ENCODE results near the gene TJP1. TPM values are rescaled to one million over a fixed set of nuclear protein-coding genes. Genes with fewer than 3 reads are reported as not detected.
"Not testable (repeated sequence)": the region's sequence is repeated elsewhere in the genome, so short reads cannot be mapped to it uniquely, and the experiment has no call there.

TJP1 gene
- total RNA-seq, 1 donor from 2014 or later: 60.7 TPM

- DNase-seq (ENCODE audit: low read depth, low spot score): no peak
Measured at GRCh38 chr15:29838352-29839010, 16.2 kb upstream of the TJP1 start.

DNA sequence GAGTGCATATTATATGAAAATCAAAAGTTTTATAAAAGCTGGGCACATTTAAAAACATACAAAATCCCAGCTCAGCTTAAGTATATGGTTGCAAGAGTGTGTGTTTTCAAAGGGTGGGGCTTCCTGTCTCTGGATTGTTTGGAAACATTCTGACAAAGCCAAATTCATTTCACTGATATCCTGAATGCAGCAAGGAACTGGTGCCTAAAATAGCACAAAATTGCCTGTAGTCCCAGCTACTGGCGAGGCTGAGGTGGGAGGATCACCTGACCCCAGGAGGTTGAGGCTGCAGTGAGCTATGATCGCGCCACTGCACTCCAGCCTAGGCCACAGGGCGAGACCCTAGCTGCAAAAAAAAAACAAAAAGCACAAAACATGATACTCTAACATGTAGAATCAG lies 13.0 kb upstream of the TJP1 start:
- DNase-seq (ENCODE audit: low read depth, low spot score): no peak

GRCh38 chr15:29832709-29833108 lies 10.4 kb upstream of the TJP1 start:
- DNase-seq (ENCODE audit: low read depth, low spot score): no peak

- DNase-seq (ENCODE audit: low read depth, low spot score): no peak
Measured at GRCh38 chr15:29826908-29827820, 4.9 kb upstream of the TJP1 start.

DNA sequence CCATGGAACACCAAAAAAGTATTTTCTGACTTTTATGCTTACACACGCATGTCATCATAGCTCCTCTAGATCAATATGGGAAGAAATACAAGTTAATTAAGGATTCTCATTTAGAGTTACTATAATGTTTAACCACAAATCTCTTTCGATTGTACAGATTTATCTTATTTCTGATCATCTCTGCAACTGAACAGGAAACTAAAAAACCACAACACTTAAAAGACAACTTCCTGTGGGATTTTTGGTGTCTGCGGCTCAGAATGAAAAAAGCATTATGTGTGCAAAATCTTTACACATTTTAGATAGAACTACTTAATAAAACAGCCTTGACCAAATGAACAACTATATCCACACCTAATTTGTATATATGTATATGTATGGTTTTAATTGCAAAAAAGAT lies 3.0 kb upstream of the TJP1 start:
- DNase-seq (ENCODE audit: low read depth, low spot score): no peak

GRCh38 chr15:29822684-29823459 lies 604 bp upstream of the TJP1 start:
- DNase-seq (ENCODE audit: low read depth, low spot score): no peak

- peak; percentile 59 for DNase-seq (ENCODE audit: low read depth, low spot score)
Measured at GRCh38 chr15:29821416-29822099, 710 bp downstream of the TJP1 start.

DNA sequence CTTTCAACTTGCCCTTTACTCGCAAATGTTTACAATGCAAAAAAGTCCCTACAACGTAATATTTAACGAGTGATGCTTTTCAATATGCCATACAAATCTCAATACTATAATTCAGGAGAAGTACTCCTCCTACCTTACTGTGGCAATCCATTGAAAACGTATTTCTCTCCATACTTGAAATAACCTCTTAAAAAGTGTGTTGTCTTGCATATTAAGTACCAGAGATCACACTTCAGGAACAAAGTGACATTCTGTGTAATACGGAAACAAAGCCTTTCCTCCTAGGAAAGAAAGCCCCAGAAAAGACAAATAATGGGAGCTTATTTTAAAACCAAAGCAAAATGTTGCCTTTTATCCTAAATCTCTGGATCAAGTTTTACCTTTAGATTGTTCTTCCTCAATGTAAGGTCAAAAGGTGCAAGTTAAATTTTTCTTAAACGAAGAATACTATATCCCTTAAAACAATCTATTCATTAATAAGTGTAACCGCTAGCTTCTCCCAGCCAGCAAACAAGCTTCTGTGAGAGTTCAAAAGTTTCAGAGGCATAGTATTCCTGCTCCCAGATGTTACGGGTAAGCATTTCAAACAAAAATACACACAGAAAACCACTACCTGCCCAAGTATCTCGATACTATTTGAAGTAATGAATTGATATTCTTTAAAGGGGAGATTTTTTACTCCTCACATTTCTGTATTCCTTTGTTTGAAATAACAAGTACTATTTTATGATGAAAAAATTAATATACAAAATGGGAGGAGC lies 1.7 kb downstream of the TJP1 start:
- no peak for DNase-seq (ENCODE audit: low read depth, low spot score)

GRCh38 chr15:29819979-29820378 lies 2.3 kb downstream of the TJP1 start:
- DNase-seq (ENCODE audit: low read depth, low spot score): no peak

DNA sequence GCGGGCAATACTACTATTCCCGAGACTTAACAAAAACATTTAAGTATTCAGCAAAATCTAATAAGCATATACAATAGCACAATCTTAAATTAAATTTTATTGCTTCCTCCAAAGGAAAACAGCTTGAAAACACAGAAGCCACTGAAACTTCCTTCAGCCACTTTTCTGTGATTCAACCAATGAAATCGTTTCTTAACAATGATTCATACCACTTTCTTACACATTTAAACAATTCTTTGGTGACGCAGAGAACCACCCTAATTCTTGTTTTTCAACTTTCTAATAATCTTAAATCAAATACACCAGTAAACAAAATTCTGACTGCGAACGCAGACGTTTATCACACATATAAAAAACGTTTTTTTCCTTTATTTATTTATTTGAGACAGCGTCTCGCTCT lies 4.1 kb downstream of the TJP1 start:
- DNase-seq (ENCODE audit: low read depth, low spot score): no peak

DNA sequence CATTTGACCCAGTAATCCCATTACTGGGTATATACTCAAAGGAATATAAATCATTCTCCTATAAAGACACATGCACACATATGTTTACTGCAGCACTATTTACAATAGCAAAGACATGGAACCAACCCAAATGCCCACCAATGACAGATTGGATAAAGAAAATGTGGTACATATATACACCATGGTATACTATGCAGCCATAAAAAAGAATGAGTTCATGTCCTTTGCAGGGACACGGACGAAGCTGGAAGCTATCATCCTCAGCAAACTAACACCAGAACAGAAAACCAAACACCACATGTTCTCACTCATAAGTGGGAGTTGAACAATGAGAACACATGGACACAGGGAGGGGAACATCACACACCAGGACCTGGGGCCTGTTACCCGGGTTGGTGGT lies 4.8 kb downstream of the TJP1 start:
- DNase-seq (ENCODE audit: low read depth, low spot score): not testable (repeated sequence)

DNA sequence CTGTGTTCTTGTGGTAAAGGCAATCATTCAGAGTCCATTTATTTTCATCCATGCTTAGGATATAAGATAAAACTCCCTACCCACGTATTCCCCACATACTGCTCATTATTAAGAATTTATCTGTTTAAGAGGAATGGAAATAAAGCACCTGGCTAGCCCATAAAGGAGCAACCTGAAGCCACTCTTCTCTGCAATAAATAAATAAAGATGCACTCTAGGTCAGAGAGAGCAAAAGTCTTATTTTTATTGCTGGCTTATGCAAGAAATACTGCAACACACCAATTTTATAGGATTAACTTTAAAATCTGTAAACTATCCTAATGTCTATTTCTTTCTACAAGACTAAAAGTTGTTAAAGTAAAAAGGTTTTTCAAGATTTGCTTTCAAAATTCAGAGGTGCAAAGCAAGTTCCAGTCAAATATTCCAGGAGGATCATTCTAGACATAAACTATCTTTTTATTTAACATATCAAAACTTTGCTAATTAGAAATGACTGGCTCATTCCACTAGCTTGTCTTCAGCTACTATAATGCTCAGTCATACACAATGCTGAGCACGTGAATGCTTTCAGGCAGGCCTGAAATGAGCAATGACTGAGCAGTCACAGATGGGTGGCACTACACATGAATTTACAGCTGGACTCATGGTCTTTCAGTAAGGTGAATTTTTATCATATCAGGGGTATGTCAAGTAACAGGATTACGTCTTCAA lies 7.1 kb downstream of the TJP1 start:
- DNase-seq (ENCODE audit: low read depth, low spot score): no peak

DNA sequence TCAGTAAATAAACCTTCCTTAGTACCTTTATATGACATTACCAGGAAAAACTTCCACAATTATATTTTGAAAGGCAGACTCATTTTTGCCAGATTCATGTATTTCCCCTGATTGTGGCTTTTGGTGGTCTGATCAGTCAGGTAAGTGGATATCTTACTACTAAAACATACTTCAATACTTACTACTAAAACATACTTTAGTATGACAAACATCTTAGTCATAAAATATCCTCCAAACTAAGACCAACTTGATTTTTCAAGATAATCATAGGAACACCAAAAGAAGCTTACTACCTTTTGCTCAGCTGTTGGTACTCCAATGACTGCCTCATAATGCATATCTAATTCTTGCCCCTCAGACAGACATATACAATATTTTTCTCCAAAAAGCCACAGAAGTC lies 9.3 kb downstream of the TJP1 start:
- no peak for DNase-seq (ENCODE audit: low read depth, low spot score)

- no peak for DNase-seq (ENCODE audit: low read depth, low spot score)
Measured at GRCh38 chr15:29812384-29812694, 9.9 kb downstream of the TJP1 start.

- DNase-seq (ENCODE audit: low read depth, low spot score): no peak
Measured at GRCh38 chr15:29811691-29812383, 10.4 kb downstream of the TJP1 start.

GRCh38 chr15:29805708-29806104 lies 16.6 kb downstream of the TJP1 start:
- DNase-seq (ENCODE audit: low read depth, low spot score): no peak

DNA sequence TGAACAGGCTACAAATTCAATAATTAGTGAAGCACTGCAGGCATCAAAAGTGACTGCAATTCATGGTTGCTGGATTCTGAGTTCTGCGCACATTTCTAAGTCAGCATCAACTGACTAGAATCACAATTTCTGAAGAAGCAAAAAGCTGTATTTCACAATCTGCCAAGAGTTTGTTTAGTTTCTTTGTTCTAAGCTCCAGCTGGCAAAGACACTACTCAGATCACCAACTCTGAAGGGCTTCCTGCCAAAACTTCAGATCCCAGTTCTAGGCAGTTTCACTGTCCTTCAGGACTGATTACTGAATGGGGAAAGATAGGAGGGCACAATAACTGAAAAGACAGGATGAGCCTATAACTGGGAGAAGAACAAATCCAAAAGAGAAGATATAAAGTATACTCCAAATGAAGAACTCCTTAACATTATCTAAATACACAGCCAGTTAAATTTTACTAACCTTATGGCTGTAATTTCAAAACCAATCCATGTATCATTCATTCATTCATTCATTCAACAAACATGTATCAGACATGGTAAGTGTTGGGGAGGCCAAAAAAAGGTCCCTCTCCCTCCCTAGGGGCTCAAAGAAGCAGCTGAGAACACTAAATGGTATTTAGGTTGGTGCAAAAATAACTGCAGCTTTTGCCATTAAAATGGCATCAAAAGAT lies 17.1 kb downstream of the TJP1 start:
- no peak for DNase-seq (ENCODE audit: low read depth, low spot score)

DNA sequence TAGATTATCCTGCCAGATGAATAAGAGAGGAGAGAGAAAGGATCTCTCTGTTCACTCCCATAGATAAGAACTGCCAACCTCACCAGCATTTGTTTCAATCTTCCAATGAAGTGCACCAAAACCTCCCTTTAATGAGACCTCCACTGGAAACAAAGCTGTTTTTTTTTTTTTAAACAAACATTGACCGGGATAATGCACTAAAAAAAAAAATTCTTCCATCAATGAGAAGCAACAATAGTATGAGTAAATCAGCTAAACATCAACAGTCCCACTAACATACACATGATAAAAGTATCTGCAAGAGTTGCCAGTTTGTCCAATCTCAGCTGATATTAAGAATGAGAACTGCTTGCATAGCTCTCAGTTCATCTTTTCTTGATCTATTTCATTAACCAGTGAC lies 19.9 kb downstream of the TJP1 start:
- no peak for DNase-seq (ENCODE audit: low read depth, low spot score)
